Osteoblast (primary cell): ENCODE measurements around the gene MBTD1. TPM values are rescaled to one million over a fixed set of nuclear protein-coding genes. Genes with fewer than 3 reads are reported as not detected.

Experiments
- DNase-seq: peaks from one replicate; pipeline ENCODE4 v3.0.0; 2011; ENCODE audit warnings: low spot score, mixed read lengths; ENCODE audit not compliant: insufficient read length; ENCODE audit errors: missing footprints
- H2AFZ ChIP-seq: 2 replicates; pipeline ENCODE4 v1.6.0; 2011; ENCODE audit warnings: mild to moderate bottlenecking, low read length
- H3K27ac ChIP-seq: 2 replicates; pipeline ENCODE4 v1.5.1; 2011; ENCODE audit warnings: mild to moderate bottlenecking, low read depth, low read length, moderate library complexity
- H3K27me3 ChIP-seq: 2 replicates; pipeline ENCODE4 v1.6.0; 2012; ENCODE audit warnings: mild to moderate bottlenecking, control low read depth, inconsistent platforms, low read length, moderate library complexity; ENCODE audit not compliant: insufficient read depth
- H3K36me3 ChIP-seq: 2 replicates; pipeline ENCODE4 v1.5.1; 2011; ENCODE audit warnings: mild to moderate bottlenecking, low read length, control low read depth, moderate library complexity; ENCODE audit not compliant: insufficient read depth
- H3K4me1 ChIP-seq: 2 replicates; pipeline ENCODE4 v1.5.1; 2011; ENCODE audit warnings: mild to moderate bottlenecking, low read length, control low read depth, moderate library complexity; ENCODE audit not compliant: insufficient read depth
- H3K4me2 ChIP-seq: 2 replicates; pipeline ENCODE4 v1.6.0; 2011; ENCODE audit warnings: mild to moderate bottlenecking, low read length; ENCODE audit not compliant: insufficient read depth
- H3K4me3 ChIP-seq: fragments of 200-600 bp; sonication (generic); 3 replicates; pipeline ENCODE4 v1.5.1; 2012; ENCODE audit warnings: mild to moderate bottlenecking, low read length, inconsistent platforms; ENCODE audit not compliant: insufficient read depth
- H3K79me2 ChIP-seq: 2 replicates; pipeline ENCODE4 v1.6.0; 2012; ENCODE audit warnings: mild to moderate bottlenecking, low read length, control low read depth, inconsistent platforms; ENCODE audit not compliant: insufficient read depth
- H3K9me3 ChIP-seq: 2 replicates; pipeline ENCODE4 v1.5.1; 2011; ENCODE audit warnings: low read depth, low read length, control low read depth
- H4K20me1 ChIP-seq: 2 replicates; pipeline ENCODE4 v1.6.0; 2012; ENCODE audit warnings: mild to moderate bottlenecking, low read length, control low read depth; ENCODE audit not compliant: insufficient read depth
- total RNA-seq: library from RNA; depleted of rRNA; stranded (reverse); fragments of >200 nt; gene quantifications from 2 replicates; pipeline ENCODE4 v1.2.3, GENCODE V29; 2012
- TF ChIP-seq, protein P1 (sequence below): IDR thresholded peaks from 2 replicates; pipeline ENCODE4 v1.5.1; 2011; ENCODE audit warnings: mild to moderate bottlenecking, low read depth, low read length, moderate library complexity; ENCODE audit errors: extremely low read depth

MBTD1 gene
- total RNA-seq, 1 donor: 16.3 TPM

- Histone ChIP-seq H3K27ac (no peak overlapping the region), H2AFZ (no peak overlapping the region), H3K4me1 (peaks cover 3% of the 10 kb centered on the region), H3K4me2 (no peak overlapping the region), H3K36me3 (peaks cover 56% of the 10 kb centered on the region), H3K4me3 (no peak overlapping the region), H3K79me2 (peaks cover 47% of the 10 kb centered on the region), H4K20me1 (peaks cover 8% of the 10 kb centered on the region), H3K27me3 (no peaks in the 10 kb centered on the region), H3K9me3 (no peaks in the 10 kb centered on the region)
- TF ChIP-seq, protein P1, sequence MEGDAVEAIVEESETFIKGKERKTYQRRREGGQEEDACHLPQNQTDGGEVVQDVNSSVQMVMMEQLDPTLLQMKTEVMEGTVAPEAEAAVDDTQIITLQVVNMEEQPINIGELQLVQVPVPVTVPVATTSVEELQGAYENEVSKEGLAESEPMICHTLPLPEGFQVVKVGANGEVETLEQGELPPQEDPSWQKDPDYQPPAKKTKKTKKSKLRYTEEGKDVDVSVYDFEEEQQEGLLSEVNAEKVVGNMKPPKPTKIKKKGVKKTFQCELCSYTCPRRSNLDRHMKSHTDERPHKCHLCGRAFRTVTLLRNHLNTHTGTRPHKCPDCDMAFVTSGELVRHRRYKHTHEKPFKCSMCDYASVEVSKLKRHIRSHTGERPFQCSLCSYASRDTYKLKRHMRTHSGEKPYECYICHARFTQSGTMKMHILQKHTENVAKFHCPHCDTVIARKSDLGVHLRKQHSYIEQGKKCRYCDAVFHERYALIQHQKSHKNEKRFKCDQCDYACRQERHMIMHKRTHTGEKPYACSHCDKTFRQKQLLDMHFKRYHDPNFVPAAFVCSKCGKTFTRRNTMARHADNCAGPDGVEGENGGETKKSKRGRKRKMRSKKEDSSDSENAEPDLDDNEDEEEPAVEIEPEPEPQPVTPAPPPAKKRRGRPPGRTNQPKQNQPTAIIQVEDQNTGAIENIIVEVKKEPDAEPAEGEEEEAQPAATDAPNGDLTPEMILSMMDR: no peak
- DNase-seq: peak; percentile 62
These were observed 98.3 kb downstream of the MBTD1 start for GRCh38 chr17:51161541-51161940.

DNA sequence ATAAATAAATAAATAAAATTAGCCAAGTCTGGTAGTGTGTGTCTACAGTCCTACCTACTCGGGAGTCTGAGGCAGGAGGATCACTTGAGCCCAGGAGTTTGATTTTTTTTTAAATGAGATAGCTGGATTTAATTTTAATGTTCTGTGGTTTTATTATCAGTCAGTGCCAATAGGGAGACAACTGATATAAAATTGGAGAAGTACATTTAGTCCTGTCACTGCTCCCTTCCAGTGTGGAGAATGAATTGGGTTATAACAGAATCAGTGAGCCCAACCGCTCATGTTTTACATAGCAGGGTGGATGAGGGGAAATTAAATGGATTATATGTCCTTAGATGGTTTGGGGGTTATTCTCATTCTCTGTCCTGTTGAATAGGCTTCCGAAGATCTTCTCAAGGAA is 100.2 kb downstream of the MBTD1 start:
- Histone ChIP-seq H3K36me3 (peaks cover 68% of the 10 kb centered on the region), H3K79me2 (peaks cover 53% of the 10 kb centered on the region), H3K4me2 (no peak overlapping the region), H3K4me1 (peaks cover 5% of the 10 kb centered on the region), H3K4me3 (no peak overlapping the region), H2AFZ (no peak overlapping the region), H3K27me3 (no peaks in the 10 kb centered on the region), H4K20me1 (peaks cover 14% of the 10 kb centered on the region), H3K9me3 (no peaks in the 10 kb centered on the region), H3K27ac (no peak overlapping the region)
- TF ChIP-seq, protein P1: no peak
- DNase-seq: no peak

DNA sequence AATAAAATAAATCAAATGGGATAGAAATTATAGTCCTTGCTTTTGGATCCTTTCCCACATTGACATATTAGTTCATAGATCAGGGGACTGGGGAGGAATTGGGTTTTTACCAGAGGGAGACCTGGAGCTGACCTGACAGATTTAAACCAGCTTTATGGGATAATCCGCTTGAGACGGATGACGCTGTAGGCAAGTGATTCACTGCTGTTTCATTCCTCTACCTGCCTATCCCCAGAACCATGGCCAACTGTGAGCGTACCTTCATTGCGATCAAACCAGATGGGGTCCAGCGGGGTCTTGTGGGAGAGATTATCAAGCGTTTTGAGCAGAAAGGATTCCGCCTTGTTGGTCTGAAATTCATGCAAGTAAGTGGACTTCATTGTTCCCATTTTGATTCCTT is 104.4 kb downstream of the MBTD1 start:
- H3K79me2 ChIP-seq: peaks cover 65% of the 10 kb centered on the region
- peak overlapping the region; percentile 83 for H3K4me2 ChIP-seq
- H3K4me3 ChIP-seq: no peak overlapping the region
- H3K27me3 ChIP-seq: no peaks in the 10 kb centered on the region
- no peak overlapping the region for H2AFZ ChIP-seq
- H3K9me3 ChIP-seq: no peaks in the 10 kb centered on the region
- peaks cover 41% of the 10 kb centered on the region for H3K36me3 ChIP-seq
- TF ChIP-seq, protein P1: no peak
- H3K27ac ChIP-seq: no peak overlapping the region
- no peak for DNase-seq
- H4K20me1 ChIP-seq: peaks cover 14% of the 10 kb centered on the region
- H3K4me1 ChIP-seq: peaks cover 15% of the 10 kb centered on the region

DNA sequence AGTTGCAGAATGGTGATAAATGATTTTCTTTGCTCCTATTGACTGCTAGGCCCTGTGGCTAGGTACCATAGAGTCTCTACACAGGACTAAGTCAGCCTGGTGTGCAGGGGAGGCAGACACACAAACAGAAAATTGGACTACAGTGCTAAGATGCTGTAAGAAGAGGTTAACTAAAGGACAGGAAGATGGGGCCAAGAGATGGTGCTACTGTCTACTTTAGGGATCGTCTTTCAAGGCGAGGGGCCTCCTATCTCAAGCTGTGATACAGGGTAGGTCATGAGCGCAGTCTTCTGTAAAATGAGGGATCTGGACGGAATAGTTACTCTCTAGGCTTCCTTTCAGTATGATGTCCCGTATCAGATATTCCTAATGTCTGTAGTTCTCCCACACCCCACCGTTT is 105.7 kb downstream of the MBTD1 start:
- peaks cover 58% of the 10 kb centered on the region for H3K79me2 ChIP-seq
- peak overlapping the region; percentile 83 for H3K4me3 ChIP-seq
- peak overlapping the region; percentile 83 for H3K4me2 ChIP-seq
- H3K4me1 ChIP-seq: peaks cover 15% of the 10 kb centered on the region
- no peaks in the 10 kb centered on the region for H3K27me3 ChIP-seq
- TF ChIP-seq, protein P1: no peak
- H3K9me3 ChIP-seq: no peaks in the 10 kb centered on the region
- peak overlapping the region; percentile 96 for H2AFZ ChIP-seq
- DNase-seq: peak; percentile 68
- H3K36me3 ChIP-seq: peaks cover 32% of the 10 kb centered on the region
- H4K20me1 ChIP-seq: peaks cover 11% of the 10 kb centered on the region
- peak overlapping the region; percentile 93 for H3K27ac ChIP-seq
